K562 (cell line): ENCODE results near the gene KANK2. TPM values are rescaled to one million over a fixed set of nuclear protein-coding genes. Genes with fewer than 3 reads are reported as not detected.

Experiments
- ATAC-seq: fragments of 200-7000 bp; cut with Tn5 transposase; 3 replicates; pipeline ENCODE4 v1.9.1; 2020; ENCODE audit warnings: moderate library complexity
- BruUV-seq: library from RNA; stranded (reverse); fragments of 400-500 nt; replicated peaks from 2 replicates; lab custom pipeline; 2021; lab: Mats Ljungman, UMichigan
- CTCF ChIA-PET: fragments of 300-600 bp; formaldehyde crosslinking; extraction: SDS; loops from one replicate; lab custom pipeline; 2021; ENCODE audit warnings: low intra/inter-chr PET ratio; lab: Yijun Ruan, JAX
- POLR2A ChIA-PET: fragments of 300-600, 350-650 bp; sonication (Branson Sonifier 250); formaldehyde crosslinking; extraction: SDS; loops from one replicate; lab custom pipeline; 2021; ENCODE audit warnings: antibody characterized with exemption, inconsistent platforms; lab: Yijun Ruan, JAX
- DNase-seq, 4 experiments: peaks; one replicate each; pipeline versions ENCODE4 v3.0.0 to v3.0.0-alpha.2; 2011 to 2018; ENCODE audit warnings: low spot score in 3 of 4, mixed read lengths in 3 of 4; ENCODE audit errors: extremely low read depth in 1 of 4
- FAIRE-seq: peaks from 2 replicates; lab custom pipeline; 2011; peaks lifted over from hg19 to GRCh38; lab: Jason Lieb, UNC
- H2AFZ ChIP-seq: 2 replicates; pipeline ENCODE4 v1.6.0; 2011; ENCODE audit warnings: low read depth, low read length, control low read depth, inconsistent platforms
- H3K27ac ChIP-seq: fragments of 200-600 bp; 3 replicates; pipeline ENCODE4 v1.8.0; 2011; ENCODE audit warnings: low read depth, mild to moderate bottlenecking, control low read depth, inconsistent platforms, low read length, moderate library complexity, mixed read lengths; ENCODE audit errors: extremely low read depth
- H3K27me3 ChIP-seq, 2 experiments: fragments of 300-600 bp in 1 of 2; 2 replicates in 1 of 2; 3 replicates in 1 of 2; pipeline versions ENCODE4 v1.6.0 to v1.8.0; 2011; ENCODE audit warnings: inconsistent platforms in 2 of 2, low read length in 2 of 2, mild to moderate bottlenecking in 1 of 2, mixed read lengths in 1 of 2, moderate library complexity in 1 of 2; ENCODE audit not compliant: control insufficient read depth in 2 of 2, insufficient read depth in 2 of 2
- H3K36me3 ChIP-seq: fragments of 300-600 bp; 3 replicates; pipeline ENCODE4 v1.8.0; 2011; ENCODE audit warnings: mild to moderate bottlenecking, low read length, inconsistent platforms; ENCODE audit not compliant: control insufficient read depth, insufficient read depth
- H3K4me1 ChIP-seq, 2 experiments: fragments of 200-600 bp in 1 of 2; replicated peaks in 1 of 2; 2 replicates in 1 of 2; 3 replicates in 1 of 2; pipeline versions ENCODE4 v1.5.1 to v1.8.0; 2011; ENCODE audit warnings: inconsistent platforms in 2 of 2, low read length in 2 of 2, mild to moderate bottlenecking in 1 of 2, mixed read lengths in 1 of 2, moderate library complexity in 1 of 2; ENCODE audit not compliant: control insufficient read depth in 2 of 2, insufficient read depth in 2 of 2
- H3K4me2 ChIP-seq: 2 replicates; pipeline ENCODE4 v1.6.1; 2011; ENCODE audit warnings: low read length, control low read depth, inconsistent platforms, mixed read lengths; ENCODE audit not compliant: insufficient read depth
- H3K4me3 ChIP-seq: fragments of 200-600 bp; sonication (generic), shearing (Covaris generic); 2 replicates; pipeline ENCODE4 v1.5.1; 2016; ENCODE audit warnings: control low read depth, inconsistent platforms
- H3K79me2 ChIP-seq: fragments of 200-600 bp; 3 replicates; pipeline ENCODE4 v1.8.0; 2011; ENCODE audit warnings: low read length, inconsistent platforms; ENCODE audit not compliant: control insufficient read depth, insufficient read depth
- H3K9ac ChIP-seq, 2 experiments: 2 replicates each; pipeline versions ENCODE4 v1.6.0 to v1.6.1; 2011; ENCODE audit warnings: low read depth in 2 of 2, low read length in 2 of 2, control low read depth in 1 of 2, inconsistent platforms in 1 of 2, mild to moderate bottlenecking in 1 of 2, mixed read lengths in 1 of 2; ENCODE audit not compliant: insufficient read depth in 1 of 2
- H3K9me1 ChIP-seq: one replicate; pipeline ENCODE4 v1.6.0; 2011; ENCODE audit warnings: inconsistent platforms, mild to moderate bottlenecking, low read length, moderate library complexity; ENCODE audit not compliant: control insufficient read depth, insufficient read depth
- H3K9me3 ChIP-seq: replicated peaks from 2 replicates; pipeline ENCODE4 v1.5.1; 2011; ENCODE audit warnings: low read depth, low read length, inconsistent platforms; ENCODE audit not compliant: control insufficient read depth, insufficient read depth
- H4K20me1 ChIP-seq: replicated peaks from 2 replicates; pipeline ENCODE4 v1.6.1; 2011; ENCODE audit warnings: low read length, inconsistent platforms, mixed read lengths; ENCODE audit not compliant: control insufficient read depth, insufficient read depth
- ATF1 ChIP-seq, 2 experiments: fragments of 450-650 bp in 1 of 2; IDR thresholded peaks; 2 replicates each; pipeline ENCODE4 v1.6.1; 2016; ENCODE audit warnings: missing compliant biosample characterization in 1 of 2, missing genetic modification characterization in 1 of 2
- PHB2 ChIP-seq: fragments of 450-650 bp; IDR thresholded peaks from 2 replicates; pipeline ENCODE4 v1.6.1; 2017; ENCODE audit warnings: low read depth
- WGBS: fragments of 100-300 bp; shearing (Covaris generic); methylation state at CpG from one replicate; pipeline ENCODE4 v1.1.6; 2016; ENCODE audit warnings: low coverage, mixed read lengths; ENCODE audit not compliant: insufficient coverage; ENCODE audit errors: missing lambda C conversion rate; 5-methylcytosine and 5-hydroxymethylcytosine counted together
- in situ Hi-C: fragments of 300-500 bp; cut with MboI; formaldehyde crosslinking; loops from 4 replicates; pipeline ENCODE4 v1.15.0; 2018; ENCODE audit warnings: inconsistent platforms, mixed read lengths
- intact Hi-C: fragments of 100-400 bp; cut with micrococcal nuclease; formaldehyde crosslinking; loops from 2 replicates; pipeline ENCODE4 v1.14.2; 2022
- polyA plus RNA-seq, 8 experiments: library from polyadenylated mRNA; depleted of rRNA in 4 of 8; stranded (reverse) in 5 of 8; unstranded in 3 of 8; fragments of >200 nt; fragmentation: Nextera tagmentation in 2 of 8; fragmentation: Illumina TruSeq in 1 of 8; extraction: Ambion mirVana in 2 of 8; extraction: Trizol in 1 of 8; gene quantifications; 2 replicates each; pipeline versions ENCODE4 v1.2.1 to v1.2.3, GENCODE V29; 2011 to 2014; ENCODE audit warnings: inconsistent platforms in 1 of 8, missing spikeins in 1 of 8
- total RNA-seq, 7 experiments: library from RNA; depleted of rRNA in 6 of 7; stranded (reverse); fragments of >200 nt in 6 of 7; fragmentation: Illumina TruSeq in 2 of 7; extraction: Trizol in 2 of 7; gene quantifications; 2 replicates each; pipeline versions ENCODE4 v1.2.1 to v1.2.3, GENCODE V29; 2011 to 2021; ENCODE audit warnings: low replicate concordance in 1 of 7
- TF ChIP-seq, protein P1 (sequence below): sonication (generic); formaldehyde crosslinking; IDR thresholded peaks from 2 replicates; pipeline ENCODE4 v1.8.0; 2022; ENCODE audit warnings: mild to moderate bottlenecking, missing genetic modification reagents

KANK2 gene
- total and polyA plus RNA-seq, 9 of the 15 experiments (the other 6 are each of a cell fraction or from before 2014, with no cell fraction given): 4.4 to 47.8 (median 21.3) TPM

DNA sequence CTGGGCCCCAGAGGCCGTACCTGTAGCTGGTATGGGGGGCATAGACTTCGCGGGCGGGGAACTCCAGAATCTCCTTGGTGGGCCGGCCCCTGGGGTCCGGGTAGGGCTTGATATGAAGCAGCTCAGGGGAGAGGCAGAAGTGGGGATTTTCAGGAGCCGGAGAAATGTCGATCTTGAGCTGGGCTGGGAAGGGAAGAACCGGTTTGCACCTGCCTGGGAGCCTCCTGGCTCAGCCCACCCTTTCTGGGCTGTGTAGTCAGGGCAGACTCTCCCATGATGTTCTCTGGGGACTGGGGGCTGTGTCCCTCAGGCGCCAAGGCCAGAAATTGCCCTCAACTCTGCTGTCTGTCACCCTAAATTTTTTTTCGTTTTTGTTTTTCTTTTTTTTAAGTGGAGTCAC, 44.7 kb upstream of the KANK2 start (continued):
- no peak for TF ChIP-seq PHB2

DNA sequence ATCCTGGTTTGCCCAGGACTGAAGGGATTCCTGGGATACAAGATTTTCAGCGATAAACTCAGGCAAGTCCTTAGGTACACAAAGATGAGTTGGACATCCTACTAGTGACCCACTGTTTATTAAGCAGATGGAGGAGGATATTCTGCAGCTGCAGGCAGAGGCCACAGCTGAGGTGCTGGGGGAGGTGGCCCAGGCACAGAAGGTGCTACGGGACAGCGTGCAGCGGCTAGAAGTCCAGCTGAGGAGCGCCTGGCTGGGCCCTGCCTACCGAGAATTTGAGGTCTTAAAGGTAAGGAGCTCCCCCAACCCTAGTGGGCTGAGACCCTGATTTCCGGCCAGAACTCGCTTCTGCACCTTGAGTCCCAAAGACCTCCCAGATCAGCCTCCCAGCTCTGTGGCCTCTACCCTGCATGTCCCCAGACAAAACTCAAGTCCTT, 42.7 kb upstream of the KANK2 start:
- Histone ChIP-seq H3K9me1 (no peaks in the 10 kb centered on the region), H3K27ac (no peak overlapping the region), H4K20me1 (no peaks in the 10 kb centered on the region), H3K4me1 (peaks cover 0 to 41% of the 10 kb centered on the region in 2 experiments; a peak in 2 of 5 replicates), H2AFZ (no peak overlapping the region), H3K4me3 (no peak overlapping the region), H3K4me2 (no peak overlapping the region), H3K27me3 (no peaks in the 10 kb centered on the region), H3K9me3 (no peaks in the 10 kb centered on the region), H3K9ac (no peak overlapping the region), H3K79me2 (no peaks in the 10 kb centered on the region), H3K36me3 (no peaks in the 10 kb centered on the region)
- WGBS: 59% methylated on average over 8 of the region's 8 CpGs
- POLR2A ChIA-PET: interaction anchor here (0.6 to 1.1 kb wide), 2 partner anchors 10 to 147 kb away, joined by 3 read pairs; no protein-coding TSS in a partner anchor
- TF ChIP-seq ATF1 (CRISPR knock-in tag; IDR thresholded peaks at IDR 0.05) (no peak), ATF1 (tag; IDR thresholded peaks at IDR 0.05) (no peak)
- TF ChIP-seq, protein P1, sequence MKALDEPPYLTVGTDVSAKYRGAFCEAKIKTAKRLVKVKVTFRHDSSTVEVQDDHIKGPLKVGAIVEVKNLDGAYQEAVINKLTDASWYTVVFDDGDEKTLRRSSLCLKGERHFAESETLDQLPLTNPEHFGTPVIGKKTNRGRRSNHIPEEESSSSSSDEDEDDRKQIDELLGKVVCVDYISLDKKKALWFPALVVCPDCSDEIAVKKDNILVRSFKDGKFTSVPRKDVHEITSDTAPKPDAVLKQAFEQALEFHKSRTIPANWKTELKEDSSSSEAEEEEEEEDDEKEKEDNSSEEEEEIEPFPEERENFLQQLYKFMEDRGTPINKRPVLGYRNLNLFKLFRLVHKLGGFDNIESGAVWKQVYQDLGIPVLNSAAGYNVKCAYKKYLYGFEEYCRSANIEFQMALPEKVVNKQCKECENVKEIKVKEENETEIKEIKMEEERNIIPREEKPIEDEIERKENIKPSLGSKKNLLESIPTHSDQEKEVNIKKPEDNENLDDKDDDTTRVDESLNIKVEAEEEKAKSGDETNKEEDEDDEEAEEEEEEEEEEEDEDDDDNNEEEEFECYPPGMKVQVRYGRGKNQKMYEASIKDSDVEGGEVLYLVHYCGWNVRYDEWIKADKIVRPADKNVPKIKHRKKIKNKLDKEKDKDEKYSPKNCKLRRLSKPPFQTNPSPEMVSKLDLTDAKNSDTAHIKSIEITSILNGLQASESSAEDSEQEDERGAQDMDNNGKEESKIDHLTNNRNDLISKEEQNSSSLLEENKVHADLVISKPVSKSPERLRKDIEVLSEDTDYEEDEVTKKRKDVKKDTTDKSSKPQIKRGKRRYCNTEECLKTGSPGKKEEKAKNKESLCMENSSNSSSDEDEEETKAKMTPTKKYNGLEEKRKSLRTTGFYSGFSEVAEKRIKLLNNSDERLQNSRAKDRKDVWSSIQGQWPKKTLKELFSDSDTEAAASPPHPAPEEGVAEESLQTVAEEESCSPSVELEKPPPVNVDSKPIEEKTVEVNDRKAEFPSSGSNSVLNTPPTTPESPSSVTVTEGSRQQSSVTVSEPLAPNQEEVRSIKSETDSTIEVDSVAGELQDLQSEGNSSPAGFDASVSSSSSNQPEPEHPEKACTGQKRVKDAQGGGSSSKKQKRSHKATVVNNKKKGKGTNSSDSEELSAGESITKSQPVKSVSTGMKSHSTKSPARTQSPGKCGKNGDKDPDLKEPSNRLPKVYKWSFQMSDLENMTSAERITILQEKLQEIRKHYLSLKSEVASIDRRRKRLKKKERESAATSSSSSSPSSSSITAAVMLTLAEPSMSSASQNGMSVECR: no peak
- FAIRE-seq: no peak
- in situ Hi-C loops: no loop called here
- no TSS peak for BruUV-seq
- DNase-seq: no peak
- CTCF ChIA-PET: no interaction called here
- ATAC-seq: no peak
- intact Hi-C loops: no loop called here
